ENCODE measurements around the gene ICAM1. TPM values are rescaled to one million over a fixed set of nuclear protein-coding genes. Genes with fewer than 3 reads are reported as not detected.

The ICAM1 gene
- total and polyA plus RNA-seq, 2 of the 13 experiments (the other 11 are each of a cell fraction or from before 2014, with no cell fraction given) = 37.9 to 98.4 TPM

DNA sequence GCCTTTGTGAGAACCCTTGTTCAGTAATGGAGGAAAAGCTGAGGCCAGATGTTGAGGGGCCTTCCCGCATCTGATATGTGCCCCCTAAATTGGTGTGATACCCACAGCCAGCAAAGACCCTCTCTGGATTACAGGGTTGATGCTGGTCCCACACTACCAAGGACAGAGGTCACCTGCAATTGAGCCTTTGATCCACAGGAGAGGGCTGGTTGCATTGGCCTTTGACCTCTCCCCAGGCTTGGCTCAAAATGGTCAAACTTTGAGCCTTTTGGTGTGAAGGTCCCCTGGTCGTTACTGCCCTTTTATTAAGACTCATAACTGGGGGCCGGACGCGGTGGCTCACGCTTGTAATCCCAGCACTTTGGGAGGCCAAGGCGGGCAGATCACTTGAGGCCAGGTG lies 27.3 kb upstream of the ICAM1 start (continued):
- TF ChIP-seq ZNF460 (CRISPR knock-in tag; IDR thresholded peaks at IDR 0.05; ENCODE audit: borderline replicate concordance) (no peak), KDM5B (CRISPR knock-in tag; IDR thresholded peaks at IDR 0.05; ENCODE audit: borderline replicate concordance) (peak; percentile 38; the same call in 1 of the 2 replicates), ZNF20 (CRISPR knock-in tag; IDR thresholded peaks at IDR 0.05) (no peak), HNF4G (IDR thresholded peaks at IDR 0.05; ENCODE audit: borderline replicate concordance, low read depth, low read length) (peak; percentile 66; the same call in 1 of the 2 replicates), HNF4G (CRISPR knock-in tag; IDR thresholded peaks at IDR 0.05; ENCODE audit: borderline replicate concordance, low read depth) (0 out of 2 replicates have a peak, but pooled peaks have one; percentile 19), ZFP1 (CRISPR knock-in tag; IDR thresholded peaks at IDR 0.05) (no peak), NCOA5 (CRISPR knock-in tag; IDR thresholded peaks at IDR 0.05) (no peak), ESRRA (CRISPR knock-in tag; IDR thresholded peaks at IDR 0.05; ENCODE audit: low read depth) (peak; percentile 73; the same call in 1 of the 2 replicates), ZNF512 (CRISPR knock-in tag; IDR thresholded peaks at IDR 0.05) (no peak), ZNF570 (CRISPR knock-in tag; IDR thresholded peaks at IDR 0.05; ENCODE audit: borderline replicate concordance) (no peak), ZNF879 (CRISPR knock-in tag; IDR thresholded peaks at IDR 0.05) (no peak), ZHX1 (CRISPR knock-in tag; IDR thresholded peaks at IDR 0.05; ENCODE audit: low read depth) (no peak), ZNF382 (CRISPR knock-in tag; IDR thresholded peaks at IDR 0.05; ENCODE audit: borderline replicate concordance) (no peak), ZNF530 (CRISPR knock-in tag; IDR thresholded peaks at IDR 0.05; ENCODE audit: low read depth) (no peak), ZNF672 (CRISPR knock-in tag; IDR thresholded peaks at IDR 0.05) (peak; percentile 84), HNF4A (CRISPR knock-in tag; IDR thresholded peaks at IDR 0.05) (peak; percentile 80), ZNF674 (CRISPR knock-in tag; IDR thresholded peaks at IDR 0.05; ENCODE audit: low read depth) (no peak)
- TF ChIP-seq, protein P1, sequence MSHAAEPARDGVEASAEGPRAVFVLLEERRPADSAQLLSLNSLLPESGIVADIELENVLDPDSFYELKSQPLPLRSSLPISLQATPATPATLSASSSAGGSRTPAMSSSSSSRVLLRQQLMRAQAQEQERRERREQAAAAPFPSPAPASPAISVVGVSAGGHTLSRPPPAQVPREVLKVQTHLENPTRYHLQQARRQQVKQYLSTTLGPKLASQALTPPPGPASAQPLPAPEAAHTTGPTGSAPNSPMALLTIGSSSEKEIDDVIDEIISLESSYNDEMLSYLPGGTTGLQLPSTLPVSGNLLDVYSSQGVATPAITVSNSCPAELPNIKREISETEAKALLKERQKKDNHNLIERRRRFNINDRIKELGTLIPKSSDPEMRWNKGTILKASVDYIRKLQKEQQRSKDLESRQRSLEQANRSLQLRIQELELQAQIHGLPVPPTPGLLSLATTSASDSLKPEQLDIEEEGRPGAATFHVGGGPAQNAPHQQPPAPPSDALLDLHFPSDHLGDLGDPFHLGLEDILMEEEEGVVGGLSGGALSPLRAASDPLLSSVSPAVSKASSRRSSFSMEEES (CRISPR knock-in tag; IDR thresholded peaks at IDR 0.05) = no peak
- TF ChIP-seq, protein P2, sequence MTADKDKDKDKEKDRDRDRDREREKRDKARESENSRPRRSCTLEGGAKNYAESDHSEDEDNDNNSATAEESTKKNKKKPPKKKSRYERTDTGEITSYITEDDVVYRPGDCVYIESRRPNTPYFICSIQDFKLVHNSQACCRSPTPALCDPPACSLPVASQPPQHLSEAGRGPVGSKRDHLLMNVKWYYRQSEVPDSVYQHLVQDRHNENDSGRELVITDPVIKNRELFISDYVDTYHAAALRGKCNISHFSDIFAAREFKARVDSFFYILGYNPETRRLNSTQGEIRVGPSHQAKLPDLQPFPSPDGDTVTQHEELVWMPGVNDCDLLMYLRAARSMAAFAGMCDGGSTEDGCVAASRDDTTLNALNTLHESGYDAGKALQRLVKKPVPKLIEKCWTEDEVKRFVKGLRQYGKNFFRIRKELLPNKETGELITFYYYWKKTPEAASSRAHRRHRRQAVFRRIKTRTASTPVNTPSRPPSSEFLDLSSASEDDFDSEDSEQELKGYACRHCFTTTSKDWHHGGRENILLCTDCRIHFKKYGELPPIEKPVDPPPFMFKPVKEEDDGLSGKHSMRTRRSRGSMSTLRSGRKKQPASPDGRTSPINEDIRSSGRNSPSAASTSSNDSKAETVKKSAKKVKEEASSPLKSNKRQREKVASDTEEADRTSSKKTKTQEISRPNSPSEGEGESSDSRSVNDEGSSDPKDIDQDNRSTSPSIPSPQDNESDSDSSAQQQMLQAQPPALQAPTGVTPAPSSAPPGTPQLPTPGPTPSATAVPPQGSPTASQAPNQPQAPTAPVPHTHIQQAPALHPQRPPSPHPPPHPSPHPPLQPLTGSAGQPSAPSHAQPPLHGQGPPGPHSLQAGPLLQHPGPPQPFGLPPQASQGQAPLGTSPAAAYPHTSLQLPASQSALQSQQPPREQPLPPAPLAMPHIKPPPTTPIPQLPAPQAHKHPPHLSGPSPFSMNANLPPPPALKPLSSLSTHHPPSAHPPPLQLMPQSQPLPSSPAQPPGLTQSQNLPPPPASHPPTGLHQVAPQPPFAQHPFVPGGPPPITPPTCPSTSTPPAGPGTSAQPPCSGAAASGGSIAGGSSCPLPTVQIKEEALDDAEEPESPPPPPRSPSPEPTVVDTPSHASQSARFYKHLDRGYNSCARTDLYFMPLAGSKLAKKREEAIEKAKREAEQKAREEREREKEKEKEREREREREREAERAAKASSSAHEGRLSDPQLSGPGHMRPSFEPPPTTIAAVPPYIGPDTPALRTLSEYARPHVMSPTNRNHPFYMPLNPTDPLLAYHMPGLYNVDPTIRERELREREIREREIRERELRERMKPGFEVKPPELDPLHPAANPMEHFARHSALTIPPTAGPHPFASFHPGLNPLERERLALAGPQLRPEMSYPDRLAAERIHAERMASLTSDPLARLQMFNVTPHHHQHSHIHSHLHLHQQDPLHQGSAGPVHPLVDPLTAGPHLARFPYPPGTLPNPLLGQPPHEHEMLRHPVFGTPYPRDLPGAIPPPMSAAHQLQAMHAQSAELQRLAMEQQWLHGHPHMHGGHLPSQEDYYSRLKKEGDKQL (CRISPR knock-in tag; IDR thresholded peaks at IDR 0.05; ENCODE audit: low read depth) = no peak

Data from HepG2 (cell line).